Osteoblast (primary cell): Measurements from ENCODE around the gene TIMM44. TPM values are rescaled to one million over a fixed set of nuclear protein-coding genes. Genes with fewer than 3 reads are reported as not detected.

Source experiments
- DNase-seq: peaks from one replicate; pipeline ENCODE4 v3.0.0; 2011; ENCODE audit warnings: low spot score, mixed read lengths; ENCODE audit not compliant: insufficient read length; ENCODE audit errors: missing footprints
- H2AFZ ChIP-seq: 2 replicates; pipeline ENCODE4 v1.6.0; 2011; ENCODE audit warnings: mild to moderate bottlenecking, low read length
- H3K27ac ChIP-seq: 2 replicates; pipeline ENCODE4 v1.5.1; 2011; ENCODE audit warnings: mild to moderate bottlenecking, low read depth, low read length, moderate library complexity
- H3K27me3 ChIP-seq: 2 replicates; pipeline ENCODE4 v1.6.0; 2012; ENCODE audit warnings: mild to moderate bottlenecking, control low read depth, inconsistent platforms, low read length, moderate library complexity; ENCODE audit not compliant: insufficient read depth
- H3K36me3 ChIP-seq: 2 replicates; pipeline ENCODE4 v1.5.1; 2011; ENCODE audit warnings: mild to moderate bottlenecking, low read length, control low read depth, moderate library complexity; ENCODE audit not compliant: insufficient read depth
- H3K4me1 ChIP-seq: 2 replicates; pipeline ENCODE4 v1.5.1; 2011; ENCODE audit warnings: mild to moderate bottlenecking, low read length, control low read depth, moderate library complexity; ENCODE audit not compliant: insufficient read depth
- H3K4me2 ChIP-seq: 2 replicates; pipeline ENCODE4 v1.6.0; 2011; ENCODE audit warnings: mild to moderate bottlenecking, low read length; ENCODE audit not compliant: insufficient read depth
- H3K4me3 ChIP-seq: fragments of 200-600 bp; sonication (generic); 3 replicates; pipeline ENCODE4 v1.5.1; 2012; ENCODE audit warnings: mild to moderate bottlenecking, low read length, inconsistent platforms; ENCODE audit not compliant: insufficient read depth
- H3K79me2 ChIP-seq: 2 replicates; pipeline ENCODE4 v1.6.0; 2012; ENCODE audit warnings: mild to moderate bottlenecking, low read length, control low read depth, inconsistent platforms; ENCODE audit not compliant: insufficient read depth
- H3K9me3 ChIP-seq: 2 replicates; pipeline ENCODE4 v1.5.1; 2011; ENCODE audit warnings: low read depth, low read length, control low read depth
- H4K20me1 ChIP-seq: 2 replicates; pipeline ENCODE4 v1.6.0; 2012; ENCODE audit warnings: mild to moderate bottlenecking, low read length, control low read depth; ENCODE audit not compliant: insufficient read depth
- total RNA-seq: library from RNA; depleted of rRNA; stranded (reverse); fragments of >200 nt; gene quantifications from 2 replicates; pipeline ENCODE4 v1.2.3, GENCODE V29; 2012
- TF ChIP-seq, protein P1 (sequence below): IDR thresholded peaks from 2 replicates; pipeline ENCODE4 v1.5.1; 2011; ENCODE audit warnings: mild to moderate bottlenecking, low read depth, low read length, moderate library complexity; ENCODE audit errors: extremely low read depth

The TIMM44 gene
- total RNA-seq, 1 donor = 52.5 TPM

DNA sequence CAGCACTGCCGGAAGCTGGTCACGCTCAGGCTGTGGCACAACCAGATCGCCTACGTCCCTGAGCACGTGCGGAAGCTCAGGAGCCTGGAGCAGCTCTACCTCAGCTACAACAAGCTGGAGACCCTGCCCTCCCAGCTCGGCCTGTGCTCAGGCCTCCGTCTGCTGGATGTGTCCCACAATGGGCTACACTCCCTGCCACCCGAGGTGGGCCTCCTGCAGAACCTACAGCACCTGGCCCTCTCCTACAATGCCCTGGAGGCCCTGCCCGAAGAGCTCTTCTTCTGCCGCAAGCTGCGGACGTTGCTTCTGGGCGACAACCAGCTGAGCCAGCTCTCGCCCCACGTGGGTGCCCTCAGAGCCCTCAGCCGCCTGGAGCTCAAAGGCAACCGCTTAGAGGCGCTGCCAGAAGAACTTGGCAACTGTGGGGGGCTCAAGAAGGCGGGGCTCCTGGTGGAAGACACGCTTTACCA, 43.0 kb downstream of the TIMM44 start:
- Histone ChIP-seq H3K79me2 (peaks cover 21% of the 10 kb centered on the region), H3K9me3 (no peaks in the 10 kb centered on the region), H3K27ac (no peak overlapping the region), H3K36me3 (peaks cover 9% of the 10 kb centered on the region), H3K27me3 (no peaks in the 10 kb centered on the region), H3K4me3 (no peak overlapping the region), H4K20me1 (peaks cover 13% of the 10 kb centered on the region), H3K4me2 (no peak overlapping the region), H3K4me1 (peaks cover 16% of the 10 kb centered on the region), H2AFZ (no peak overlapping the region)
- TF ChIP-seq, protein P1, sequence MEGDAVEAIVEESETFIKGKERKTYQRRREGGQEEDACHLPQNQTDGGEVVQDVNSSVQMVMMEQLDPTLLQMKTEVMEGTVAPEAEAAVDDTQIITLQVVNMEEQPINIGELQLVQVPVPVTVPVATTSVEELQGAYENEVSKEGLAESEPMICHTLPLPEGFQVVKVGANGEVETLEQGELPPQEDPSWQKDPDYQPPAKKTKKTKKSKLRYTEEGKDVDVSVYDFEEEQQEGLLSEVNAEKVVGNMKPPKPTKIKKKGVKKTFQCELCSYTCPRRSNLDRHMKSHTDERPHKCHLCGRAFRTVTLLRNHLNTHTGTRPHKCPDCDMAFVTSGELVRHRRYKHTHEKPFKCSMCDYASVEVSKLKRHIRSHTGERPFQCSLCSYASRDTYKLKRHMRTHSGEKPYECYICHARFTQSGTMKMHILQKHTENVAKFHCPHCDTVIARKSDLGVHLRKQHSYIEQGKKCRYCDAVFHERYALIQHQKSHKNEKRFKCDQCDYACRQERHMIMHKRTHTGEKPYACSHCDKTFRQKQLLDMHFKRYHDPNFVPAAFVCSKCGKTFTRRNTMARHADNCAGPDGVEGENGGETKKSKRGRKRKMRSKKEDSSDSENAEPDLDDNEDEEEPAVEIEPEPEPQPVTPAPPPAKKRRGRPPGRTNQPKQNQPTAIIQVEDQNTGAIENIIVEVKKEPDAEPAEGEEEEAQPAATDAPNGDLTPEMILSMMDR = no peak
- peak; percentile 69 for DNase-seq

DNA sequence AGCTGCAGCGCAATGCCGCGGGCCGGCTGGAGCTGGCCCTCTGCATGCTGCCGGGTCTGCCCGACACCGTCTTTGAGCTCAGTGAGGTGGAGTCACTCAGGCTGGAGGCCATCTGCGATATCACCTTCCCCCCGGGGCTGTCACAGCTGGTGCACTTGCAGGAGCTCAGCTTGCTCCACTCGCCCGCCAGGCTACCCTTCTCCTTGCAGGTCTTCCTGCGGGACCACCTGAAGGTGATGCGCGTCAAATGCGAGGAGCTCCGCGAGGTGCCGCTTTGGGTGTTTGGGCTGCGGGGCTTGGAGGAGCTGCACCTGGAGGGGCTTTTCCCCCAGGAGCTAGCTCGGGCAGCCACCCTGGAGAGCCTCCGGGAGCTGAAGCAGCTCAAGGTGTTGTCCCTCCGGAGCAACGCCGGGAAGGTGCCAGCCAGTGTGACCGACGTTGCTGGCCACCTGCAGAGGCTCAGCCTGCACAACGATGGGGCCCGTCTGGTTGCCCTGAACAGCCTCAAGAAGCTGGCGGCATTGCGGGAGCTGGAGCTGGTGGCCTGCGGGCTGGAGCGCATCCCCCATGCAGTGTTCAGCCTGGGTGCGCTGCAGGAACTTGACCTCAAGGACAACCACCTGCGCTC, 43.6 kb downstream of the TIMM44 start:
- H3K79me2 ChIP-seq = peaks cover 18% of the 10 kb centered on the region
- TF ChIP-seq, protein P1 = no peak
- H3K27ac ChIP-seq = no peak overlapping the region
- peaks cover 7% of the 10 kb centered on the region for H4K20me1 ChIP-seq
- no peaks in the 10 kb centered on the region for H3K27me3 ChIP-seq
- no peaks in the 10 kb centered on the region for H3K9me3 ChIP-seq
- H3K36me3 ChIP-seq = peaks cover 9% of the 10 kb centered on the region
- peak; percentile 60 for DNase-seq
- no peak overlapping the region for H3K4me2 ChIP-seq
- peaks cover 10% of the 10 kb centered on the region for H3K4me1 ChIP-seq
- no peak overlapping the region for H3K4me3 ChIP-seq
- no peak overlapping the region for H2AFZ ChIP-seq

DNA sequence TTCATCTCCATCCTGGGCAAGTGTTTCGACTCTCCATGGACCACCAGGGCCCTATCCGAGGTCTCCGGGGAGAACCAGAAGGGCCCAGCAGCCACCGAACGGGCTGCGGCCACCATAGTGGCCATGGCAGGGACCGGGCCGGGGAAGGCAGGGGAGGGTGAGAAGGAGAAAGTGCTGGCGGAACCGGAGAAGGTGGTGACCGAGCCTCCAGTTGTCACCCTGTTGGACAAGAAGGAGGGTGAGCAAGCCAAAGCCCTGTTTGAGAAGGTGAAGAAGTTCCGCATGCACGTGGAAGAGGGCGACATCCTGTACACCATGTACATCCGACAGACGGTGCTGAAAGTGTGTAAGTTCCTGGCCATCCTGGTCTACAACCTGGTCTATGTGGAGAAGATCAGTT, 44.5 kb downstream of the TIMM44 start:
- H3K36me3 ChIP-seq = peaks cover 9% of the 10 kb centered on the region
- peaks cover 17% of the 10 kb centered on the region for H3K79me2 ChIP-seq
- H3K27me3 ChIP-seq = no peaks in the 10 kb centered on the region
- H3K27ac ChIP-seq = no peak overlapping the region
- no peaks in the 10 kb centered on the region for H3K9me3 ChIP-seq
- DNase-seq = peak; percentile 39
- H3K4me2 ChIP-seq = no peak overlapping the region
- no peaks in the 10 kb centered on the region for H4K20me1 ChIP-seq
- H2AFZ ChIP-seq = no peak overlapping the region
- peaks cover 5% of the 10 kb centered on the region for H3K4me1 ChIP-seq
- TF ChIP-seq, protein P1 = no peak
- H3K4me3 ChIP-seq = no peak overlapping the region

DNA sequence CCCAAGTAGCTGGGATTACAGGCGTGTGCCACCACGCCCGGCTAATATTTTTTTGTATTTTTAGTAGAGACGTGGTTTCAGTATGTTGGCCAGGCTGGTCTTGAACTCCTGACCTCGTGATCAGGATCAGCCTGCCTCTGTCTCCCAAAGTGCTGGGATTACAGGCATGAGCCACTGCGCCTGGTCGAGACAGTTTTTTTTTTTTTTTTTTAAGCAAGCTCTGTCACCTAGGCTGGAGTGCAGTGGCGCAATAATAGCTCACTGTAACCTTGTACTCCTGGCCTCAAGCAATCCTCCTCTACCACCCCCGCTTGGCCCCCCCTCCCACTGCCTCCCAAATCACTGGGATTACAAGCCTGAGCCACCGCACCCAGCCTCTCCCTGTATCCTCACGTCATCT, 46.2 kb downstream of the TIMM44 start:
- TF ChIP-seq, protein P1 = no peak
- no peaks in the 10 kb centered on the region for H3K9me3 ChIP-seq
- H3K27me3 ChIP-seq = no peaks in the 10 kb centered on the region
- peaks cover 9% of the 10 kb centered on the region for H3K36me3 ChIP-seq
- no peaks in the 10 kb centered on the region for H3K4me1 ChIP-seq
- no peak overlapping the region for H3K4me2 ChIP-seq
- no peak overlapping the region for H3K27ac ChIP-seq
- no peak overlapping the region for H2AFZ ChIP-seq
- DNase-seq = no peak
- peaks cover 14% of the 10 kb centered on the region for H3K79me2 ChIP-seq
- no peaks in the 10 kb centered on the region for H4K20me1 ChIP-seq
- H3K4me3 ChIP-seq = no peak overlapping the region
